GM23248 (cell line): ENCODE results near the gene NAA80. TPM values are rescaled to one million over a fixed set of nuclear protein-coding genes. Genes with fewer than 3 reads are reported as not detected.
A peak's percentile ranks its signal among the peaks of the same experiment; 100 is the strongest.

ENCODE experiments used
- DNase-seq: peaks from one replicate; pipeline ENCODE4 v3.0.0-alpha.2; 2015
- H2AFZ ChIP-seq: fragments of 200-600 bp; sonication (generic); 2 replicates; pipeline ENCODE4 v1.6.1; 2016; ENCODE audit warnings: antibody characterized with exemption
- H3F3A ChIP-seq: fragments of 200-600 bp; sonication (generic); 2 replicates; pipeline ENCODE4 v1.6.1; 2016; ENCODE audit warnings: mild to moderate bottlenecking, antibody characterized with exemption, mixed run types; ENCODE audit not compliant: insufficient read depth
- H3K27ac ChIP-seq: fragments of 200-600 bp; sonication (generic); 2 replicates; pipeline ENCODE4 v1.5.1; 2016; ENCODE audit warnings: mild to moderate bottlenecking
- H3K27me3 ChIP-seq: fragments of 200-600 bp; sonication (generic); replicated peaks from 2 replicates; pipeline ENCODE4 v1.6.1; 2016; ENCODE audit warnings: mild to moderate bottlenecking; ENCODE audit not compliant: insufficient read depth
- H3K36me3 ChIP-seq: fragments of 200-600 bp; sonication (generic); 2 replicates; pipeline ENCODE4 v1.6.1; 2016; ENCODE audit warnings: low read depth, mild to moderate bottlenecking
- H3K4me1 ChIP-seq: fragments of 200-600 bp; sonication (generic); 2 replicates; pipeline ENCODE4 v1.6.1; 2016; ENCODE audit warnings: mild to moderate bottlenecking; ENCODE audit not compliant: insufficient read depth
- H3K4me2 ChIP-seq: fragments of 200-600 bp; sonication (generic); one replicate; pipeline ENCODE4 v1.6.1; 2016; ENCODE audit warnings: mild to moderate bottlenecking; ENCODE audit not compliant: unreplicated experiment
- H3K4me3 ChIP-seq: fragments of 200-600 bp; sonication (generic); 2 replicates; pipeline ENCODE4 v1.5.1; 2016; ENCODE audit warnings: mild to moderate bottlenecking
- H3K79me2 ChIP-seq: fragments of 200-600 bp; sonication (generic); 2 replicates; pipeline ENCODE4 v1.6.1; 2016; ENCODE audit warnings: mild to moderate bottlenecking; ENCODE audit not compliant: insufficient read depth
- H3K9ac ChIP-seq: fragments of 200-600 bp; sonication (generic); 2 replicates; pipeline ENCODE4 v1.6.1; 2016; ENCODE audit warnings: mild to moderate bottlenecking
- H3K9me2 ChIP-seq: fragments of 200-600 bp; sonication (generic); 2 replicates; pipeline ENCODE4 v1.6.1; 2016; ENCODE audit warnings: mixed run types, mild to moderate bottlenecking, moderate library complexity; ENCODE audit not compliant: insufficient read depth
- H3K9me3 ChIP-seq: fragments of 200-600 bp; sonication (generic); one replicate; pipeline ENCODE4 v1.6.1; 2017; ENCODE audit warnings: low read depth
- H4K20me1 ChIP-seq: fragments of 200-600 bp; sonication (generic); 2 replicates; pipeline ENCODE4 v1.6.0; 2016; ENCODE audit not compliant: insufficient read depth
- EZH2 ChIP-seq: fragments of 200-600 bp; sonication (generic); IDR thresholded peaks from 2 replicates; pipeline ENCODE4 v1.6.1; 2018; ENCODE audit warnings: antibody characterized with exemption, mild to moderate bottlenecking; ENCODE audit not compliant: insufficient read depth, poor library complexity, severe bottlenecking
- EZH2phosphoT487 ChIP-seq: fragments of 200-600 bp; sonication (generic); IDR thresholded peaks from 2 replicates; pipeline ENCODE4 v1.6.1; 2018; ENCODE audit warnings: antibody characterized with exemption, moderate library complexity, mild to moderate bottlenecking, low read depth; ENCODE audit not compliant: insufficient read depth
- WGBS, 2 experiments: methylation state at CpG; one replicate each; pipeline ENCODE4 v1.1.6; 2015 to 2017; ENCODE audit warnings: low lambda C conversion rate in 2 of 2, low coverage in 1 of 2; ENCODE audit errors: missing lambda C conversion rate in 2 of 2; 5-methylcytosine and 5-hydroxymethylcytosine counted together
- in situ Hi-C: fragments of 300-500 bp; cut with MboI; formaldehyde crosslinking; loops from 2 replicates; pipeline ENCODE4 v1.15.0; 2020
- polyA plus RNA-seq: library from polyadenylated mRNA; unstranded; fragments of >200 nt; fragmentation: Nextera tagmentation; extraction: Ambion mirVana; gene quantifications from 2 replicates; pipeline ENCODE4 v1.2.1, GENCODE V29; 2016
- total RNA-seq: library from RNA; depleted of rRNA; stranded (reverse); fragments of >200 nt; shearing (Covaris generic); gene quantifications from 2 replicates; pipeline ENCODE4 v1.2.3, GENCODE V29; 2014

NAA80 gene
- total and polyA plus RNA-seq, 2 experiments from 2014 or later: 7.8 to 10.8 TPM

GRCh38 chr3:50293079-50293801 lies 6.0 kb downstream of the NAA80 start:
- no peaks in the 10 kb centered on the region for H3F3A ChIP-seq
- H2AFZ ChIP-seq: peak overlapping the region; percentile 82
- H3K9me2 ChIP-seq: no peaks in the 10 kb centered on the region
- no peak for DNase-seq
- TF ChIP-seq EZH2 (no peak), EZH2phosphoT487 (no peak)
- H4K20me1 ChIP-seq: no peaks in the 10 kb centered on the region
- peak overlapping the region; percentile 63; the same call in 1 of the 2 replicates for H3K4me3 ChIP-seq
- in situ Hi-C loops: no loop called here
- peak overlapping the region; percentile 66 for H3K9ac ChIP-seq
- no peaks in the 10 kb centered on the region for H3K9me3 ChIP-seq
- peak overlapping the region; percentile 63 for H3K27ac ChIP-seq
- no peaks in the 10 kb centered on the region for H3K27me3 ChIP-seq
- H3K79me2 ChIP-seq: peaks cover 28% of the 10 kb centered on the region
- H3K36me3 ChIP-seq: no peaks in the 10 kb centered on the region; the same call in 1 of the 2 replicates
- H3K4me2 ChIP-seq: peak overlapping the region; percentile 83
- 44 to 70% methylated on average over 8 to 12 of the region's 12 CpGs for WGBS, 2 experiments
- peaks cover 5% of the 10 kb centered on the region for H3K4me1 ChIP-seq

GRCh38 chr3:50292159-50293078 lies 6.8 kb downstream of the NAA80 start, which contains the start of gene IFRD2:
Gene IFRD2, minus strand, starts transcription at chr3:50292429. Its CDS starts 155 bp downstream, at chr3:50292274.
- no peaks in the 10 kb centered on the region for H3F3A ChIP-seq
- DNase-seq: peak; percentile 100
- 2% methylated on average over 57 to 66 of the region's 67 CpGs for WGBS, 2 experiments

GRCh38 chr3:50290161-50290641 lies 9.0 kb downstream of the NAA80 start:
- in situ Hi-C loops: no loop called here
- Histone ChIP-seq H3K9ac (no peak overlapping the region), H4K20me1 (no peaks in the 10 kb centered on the region), H3K4me2 (no peak overlapping the region), H3K27ac (no peak overlapping the region), H2AFZ (no peak overlapping the region), H3F3A (no peaks in the 10 kb centered on the region), H3K79me2 (peaks cover 28% of the 10 kb centered on the region), H3K27me3 (no peaks in the 10 kb centered on the region), H3K36me3 (no peaks in the 10 kb centered on the region; the same call in 1 of the 2 replicates), H3K4me3 (no peak overlapping the region), H3K9me3 (no peaks in the 10 kb centered on the region), H3K9me2 (no peaks in the 10 kb centered on the region), H3K4me1 (peaks cover 5% of the 10 kb centered on the region; the same call in 1 of the 2 replicates)
- TF ChIP-seq EZH2 (no peak), EZH2phosphoT487 (no peak)
- no peak for DNase-seq
- WGBS, 2 experiments: 89 to 92% methylated on average over 16 of the region's 16 CpGs

More at GRCh38 chr3:50292159-50293078, 6.8 kb downstream of the NAA80 start, which contains the start of gene IFRD2:
- Histone ChIP-seq H3K4me1 (peaks cover 5% of the 10 kb centered on the region; the same call in 1 of the 2 replicates), H3K36me3 (no peaks in the 10 kb centered on the region; the same call in 1 of the 2 replicates), H3K9me3 (no peaks in the 10 kb centered on the region), H4K20me1 (no peaks in the 10 kb centered on the region), H2AFZ (peak within 1 kb of the TSS; percentile 82), H3K79me2 (peaks cover 28% of the 10 kb centered on the region), H3K4me2 (peak within 1 kb of the TSS; percentile 85), H3K4me3 (peak within 1 kb of the TSS; percentile 78), H3K27ac (peak within 1 kb of the TSS; percentile 63), H3K9ac (peak within 1 kb of the TSS; percentile 92), H3K9me2 (no peaks in the 10 kb centered on the region), H3K27me3 (no peaks in the 10 kb centered on the region)
- in situ Hi-C loops: no loop called here
- TF ChIP-seq EZH2 (no peak), EZH2phosphoT487 (no peak)

- Histone ChIP-seq H3K9ac (no peak overlapping the region), H3K36me3 (no peaks in the 10 kb centered on the region; the same call in 1 of the 2 replicates), H3K4me3 (no peak overlapping the region), H3K4me1 (peaks cover 5% of the 10 kb centered on the region; the same call in 1 of the 2 replicates), H3K9me2 (no peaks in the 10 kb centered on the region), H3K79me2 (peaks cover 28% of the 10 kb centered on the region), H3K9me3 (no peaks in the 10 kb centered on the region), H3K27me3 (no peaks in the 10 kb centered on the region), H2AFZ (no peak overlapping the region), H4K20me1 (no peaks in the 10 kb centered on the region), H3K27ac (no peak overlapping the region), H3F3A (no peaks in the 10 kb centered on the region), H3K4me2 (no peak overlapping the region)
- WGBS, 2 experiments: 89 to 93% methylated on average over 6 of the region's 6 CpGs
- TF ChIP-seq EZH2 (no peak), EZH2phosphoT487 (no peak)
- no peak for DNase-seq
- in situ Hi-C loops: no loop called here
Measured at GRCh38 chr3:50289130-50289529, 10.1 kb downstream of the NAA80 start.
